CD8-positive, alpha-beta memory T cell (primary cell): Measurements from ENCODE around the gene CLCN5. TPM values are rescaled to one million over a fixed set of nuclear protein-coding genes. Genes with fewer than 3 reads are reported as not detected.

Source experiments
- CTCF ChIA-PET: fragments of 350-600 bp; sonication (Branson Sonifier 250); formaldehyde crosslinking; loops from one replicate; lab custom pipeline; 2021; ENCODE audit warnings: antibody characterized with exemption; lab: Charles Lee
- POLR2A ChIA-PET: fragments of 350-600 bp; sonication (Branson Sonifier 250); formaldehyde crosslinking; loops from one replicate; lab custom pipeline; 2021; ENCODE audit warnings: antibody characterized with exemption; lab: Charles Lee
- DNase-seq, 5 donors: peaks; one replicate each; pipeline versions ENCODE4 v3.0.0 to v3.0.0-alpha.2; 2020 to 2022; ENCODE audit warnings: mixed read lengths in 1 of 5
- H3K27ac ChIP-seq: one replicate; pipeline ENCODE4 v1.7.0; 2013; ENCODE audit warnings: low read depth, mild to moderate bottlenecking, low read length, moderate library complexity
- H3K27me3 ChIP-seq: 2 replicates; pipeline ENCODE4 v1.7.0; 2013; ENCODE audit warnings: low read length, mild to moderate bottlenecking; ENCODE audit not compliant: insufficient read depth, poor library complexity, severe bottlenecking
- H3K36me3 ChIP-seq: 2 replicates; pipeline ENCODE4 v1.7.0; 2013; ENCODE audit warnings: mild to moderate bottlenecking, low read length, moderate library complexity; ENCODE audit not compliant: insufficient read depth
- H3K4me1 ChIP-seq: 2 replicates; pipeline ENCODE4 v1.7.0; 2013; ENCODE audit warnings: mild to moderate bottlenecking, low read length, moderate library complexity; ENCODE audit not compliant: insufficient read depth
- H3K4me3 ChIP-seq: 2 replicates; pipeline ENCODE4 v1.7.0; 2013; ENCODE audit warnings: mild to moderate bottlenecking, low read length
- H3K9me3 ChIP-seq: 2 replicates; pipeline ENCODE4 v1.7.0; 2013; ENCODE audit warnings: mild to moderate bottlenecking, low read length
- H3K27ac Mint-ChIP-seq, 8 donors: one replicate each; pipeline ENCODE4 v1.8.0; 2020 to 2021; ENCODE audit warnings: mixed read lengths in 8 of 8, mild to moderate bottlenecking in 6 of 8, inconsistent platforms in 3 of 8, moderate library complexity in 3 of 8
- H3K27me3 Mint-ChIP-seq, 2 donors: one replicate each; pipeline ENCODE4 v1.8.0; 2020 to 2021; ENCODE audit warnings: mixed read lengths in 2 of 2, mild to moderate bottlenecking in 1 of 2, moderate library complexity in 1 of 2
- H3K36me3 Mint-ChIP-seq, 3 donors: one replicate each; pipeline ENCODE4 v1.8.0; 2020 to 2021; ENCODE audit warnings: mixed read lengths in 3 of 3, inconsistent platforms in 1 of 3, mild to moderate bottlenecking in 1 of 3
- H3K4me1 Mint-ChIP-seq, 3 donors: one replicate each; pipeline ENCODE4 v1.8.0; 2020 to 2021; ENCODE audit warnings: mixed read lengths in 3 of 3, inconsistent platforms in 1 of 3, mild to moderate bottlenecking in 1 of 3
- H3K4me3 Mint-ChIP-seq, 7 donors: one replicate each; pipeline ENCODE4 v1.8.0; 2020 to 2021; ENCODE audit warnings: mixed read lengths in 7 of 7, mild to moderate bottlenecking in 6 of 7, moderate library complexity in 4 of 7, inconsistent platforms in 2 of 7
- H3K9me3 Mint-ChIP-seq, 5 donors: one replicate each; pipeline ENCODE4 v1.8.0; 2020 to 2022; ENCODE audit warnings: mixed read lengths in 5 of 5, mild to moderate bottlenecking in 3 of 5, moderate library complexity in 2 of 5, inconsistent platforms in 1 of 5
- polyA plus RNA-seq: library from polyadenylated mRNA; unstranded; fragments of 300-500 nt; fragmentation: Illumina TruSeq; gene quantifications from one replicate; pipeline ENCODE4 v1.2.3, GENCODE V29; 2021
- total RNA-seq, 2 experiments: library from RNA; stranded (reverse); gene quantifications; one replicate each; pipeline ENCODE4 v1.2.3, GENCODE V29; 2021

The CLCN5 gene
- total and polyA plus RNA-seq, 3 experiments from 2014 or later: 0.63 to 4.0 (median 3.0) TPM

- Histone ChIP-seq H3K4me3 (no peak overlapping the region), H3K4me1 (no peaks in the 10 kb centered on the region), H3K36me3 (no peaks in the 10 kb centered on the region), H3K27me3 (no peaks in the 10 kb centered on the region), H3K27ac (no peak overlapping the region), H3K9me3 (no peaks in the 10 kb centered on the region)
- H3K9me3 Mint-ChIP-seq: no peaks in the 10 kb centered on the region
- H3K4me1 Mint-ChIP-seq: no peaks in the 10 kb centered on the region
- H3K36me3 Mint-ChIP-seq: no peaks in the 10 kb centered on the region
- no peak overlapping the region for H3K27ac Mint-ChIP-seq
- H3K27me3 Mint-ChIP-seq: peaks cover 0 to 7% of the 10 kb centered on the region in 2 donors
- DNase-seq: no peak
- no peak overlapping the region for H3K4me3 Mint-ChIP-seq
- ChIA-PET CTCF (no interaction called here), POLR2A (no interaction called here)
Measured at GRCh38 chrX:49947781-49948180, 25.4 kb downstream of the CLCN5 start.

DNA sequence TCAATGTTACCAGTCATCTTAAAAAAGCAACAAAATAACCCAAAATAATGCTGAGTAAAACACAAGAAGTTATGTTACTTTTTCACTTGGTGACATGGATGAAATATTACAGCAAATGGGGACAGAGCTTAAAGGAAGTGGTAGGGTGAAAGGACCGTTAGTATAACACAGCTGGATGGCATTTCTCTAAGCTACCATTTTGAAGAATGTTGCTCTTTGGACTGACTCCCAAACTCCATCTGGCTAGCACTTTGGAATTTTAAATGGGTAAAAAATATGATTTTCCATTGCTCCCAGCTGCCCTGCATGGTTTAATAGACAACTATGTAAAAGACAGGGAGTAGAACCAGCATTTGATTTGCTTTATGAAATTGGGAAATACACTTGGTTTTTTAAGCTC lies 27.6 kb downstream of the CLCN5 start:
- no peaks in the 10 kb centered on the region for H3K9me3 Mint-ChIP-seq
- no peak overlapping the region for H3K27ac ChIP-seq
- no peak for DNase-seq
- no peaks in the 10 kb centered on the region for H3K9me3 ChIP-seq
- no peaks in the 10 kb centered on the region for H3K36me3 ChIP-seq
- POLR2A ChIA-PET: no interaction called here
- no peak overlapping the region for H3K4me3 ChIP-seq
- peaks cover 0 to 7% of the 10 kb centered on the region in 2 donors for H3K27me3 Mint-ChIP-seq
- no peaks in the 10 kb centered on the region for H3K4me1 ChIP-seq
- H3K4me3 Mint-ChIP-seq: no peak overlapping the region
- H3K27me3 ChIP-seq: no peaks in the 10 kb centered on the region
- CTCF ChIA-PET: no interaction called here
- no peaks in the 10 kb centered on the region for H3K36me3 Mint-ChIP-seq
- H3K27ac Mint-ChIP-seq: no peak overlapping the region
- no peaks in the 10 kb centered on the region for H3K4me1 Mint-ChIP-seq

GRCh38 chrX:49951524-49952193 lies 29.3 kb downstream of the CLCN5 start:
- no peaks in the 10 kb centered on the region for H3K36me3 Mint-ChIP-seq
- ChIA-PET POLR2A (interaction anchor here (0.6 kb wide), 1 partner anchor 43 kb away, joined by 3 read pairs; no protein-coding TSS in a partner anchor), CTCF (no interaction called here)
- H3K4me3 Mint-ChIP-seq: no peak overlapping the region
- H3K9me3 Mint-ChIP-seq: no peaks in the 10 kb centered on the region
- no peak for DNase-seq
- no peak overlapping the region for H3K27ac Mint-ChIP-seq
- peaks cover 0 to 2% of the 10 kb centered on the region in 2 donors for H3K27me3 Mint-ChIP-seq
- Histone ChIP-seq H3K4me1 (no peaks in the 10 kb centered on the region), H3K27me3 (no peaks in the 10 kb centered on the region), H3K27ac (no peak overlapping the region), H3K9me3 (no peaks in the 10 kb centered on the region), H3K4me3 (no peak overlapping the region), H3K36me3 (no peaks in the 10 kb centered on the region)
- H3K4me1 Mint-ChIP-seq: no peaks in the 10 kb centered on the region

DNA sequence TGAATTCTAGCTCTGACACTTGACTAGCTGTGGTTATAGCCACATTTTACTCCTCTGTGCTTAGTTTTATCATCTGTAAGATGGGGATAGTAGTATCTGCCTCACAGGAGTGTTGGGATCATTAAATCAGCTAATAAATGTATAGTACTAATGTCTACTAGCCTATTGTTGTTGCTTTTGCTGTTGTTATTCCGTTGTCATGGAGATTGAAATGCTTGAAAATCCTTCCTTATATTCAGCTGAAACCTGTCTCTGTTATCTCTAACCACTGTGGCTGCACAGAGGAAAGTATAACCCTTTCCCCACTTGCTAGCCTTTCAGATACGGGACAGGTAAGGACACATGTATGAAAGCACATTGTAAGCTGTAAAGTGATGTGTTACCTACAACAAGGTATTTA lies 33.9 kb downstream of the CLCN5 start:
- Histone ChIP-seq H3K4me1 (no peaks in the 10 kb centered on the region), H3K4me3 (no peak overlapping the region), H3K27ac (no peak overlapping the region), H3K9me3 (no peaks in the 10 kb centered on the region), H3K36me3 (no peaks in the 10 kb centered on the region), H3K27me3 (no peaks in the 10 kb centered on the region)
- H3K4me1 Mint-ChIP-seq: no peaks in the 10 kb centered on the region
- CTCF ChIA-PET: no interaction called here
- no peaks in the 10 kb centered on the region for H3K9me3 Mint-ChIP-seq
- H3K27ac Mint-ChIP-seq: no peak overlapping the region
- no peak overlapping the region for H3K4me3 Mint-ChIP-seq
- H3K36me3 Mint-ChIP-seq: no peaks in the 10 kb centered on the region
- POLR2A ChIA-PET: no interaction called here
- no peaks in the 10 kb centered on the region for H3K27me3 Mint-ChIP-seq
- no peak for DNase-seq

- no peaks in the 10 kb centered on the region for H3K4me1 ChIP-seq
- Mint-ChIP-seq H3K36me3 (no peaks in the 10 kb centered on the region), H3K4me1 (no peaks in the 10 kb centered on the region), H3K27me3 (peaks cover 0 to 5% of the 10 kb centered on the region in 2 donors), H3K4me3 (no peak overlapping the region), H3K27ac (no peak overlapping the region), H3K9me3 (no peaks in the 10 kb centered on the region)
- ChIA-PET POLR2A (no interaction called here), CTCF (no interaction called here)
- H3K9me3 ChIP-seq: no peaks in the 10 kb centered on the region
- H3K36me3 ChIP-seq: no peaks in the 10 kb centered on the region
- no peaks in the 10 kb centered on the region for H3K27me3 ChIP-seq
- H3K27ac ChIP-seq: no peak overlapping the region
- no peak overlapping the region for H3K4me3 ChIP-seq
- no peak for DNase-seq
Measured at GRCh38 chrX:49958727-49959485, 36.5 kb downstream of the CLCN5 start.

DNA sequence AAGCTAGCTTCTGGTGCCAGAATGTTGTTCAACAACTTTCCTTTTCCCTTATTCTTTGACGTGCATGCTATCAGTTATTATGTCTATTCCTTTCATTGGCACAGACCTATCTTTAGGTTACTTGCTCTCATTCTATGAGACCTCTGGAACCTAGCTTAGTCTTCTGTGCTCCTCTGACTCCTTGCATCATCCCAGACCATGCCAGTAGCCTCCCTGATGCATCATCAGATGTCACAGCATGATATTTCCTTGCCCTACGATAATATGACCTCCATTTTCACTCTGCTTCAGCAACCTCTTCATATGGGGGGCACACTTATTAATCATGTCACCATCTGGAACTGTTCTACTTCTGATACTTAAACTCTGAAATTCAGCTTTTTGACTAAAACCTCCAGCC lies 37.2 kb downstream of the CLCN5 start:
- H3K4me3 ChIP-seq: no peak overlapping the region
- Mint-ChIP-seq H3K27ac (no peak overlapping the region), H3K27me3 (peaks cover 0 to 5% of the 10 kb centered on the region in 2 donors), H3K36me3 (no peaks in the 10 kb centered on the region), H3K4me3 (no peak overlapping the region), H3K9me3 (no peaks in the 10 kb centered on the region), H3K4me1 (no peaks in the 10 kb centered on the region)
- no peaks in the 10 kb centered on the region for H3K36me3 ChIP-seq
- no peak overlapping the region for H3K27ac ChIP-seq
- DNase-seq: no peak
- POLR2A ChIA-PET: no interaction called here
- CTCF ChIA-PET: no interaction called here
- no peaks in the 10 kb centered on the region for H3K4me1 ChIP-seq
- H3K9me3 ChIP-seq: no peaks in the 10 kb centered on the region
- H3K27me3 ChIP-seq: no peaks in the 10 kb centered on the region

DNA sequence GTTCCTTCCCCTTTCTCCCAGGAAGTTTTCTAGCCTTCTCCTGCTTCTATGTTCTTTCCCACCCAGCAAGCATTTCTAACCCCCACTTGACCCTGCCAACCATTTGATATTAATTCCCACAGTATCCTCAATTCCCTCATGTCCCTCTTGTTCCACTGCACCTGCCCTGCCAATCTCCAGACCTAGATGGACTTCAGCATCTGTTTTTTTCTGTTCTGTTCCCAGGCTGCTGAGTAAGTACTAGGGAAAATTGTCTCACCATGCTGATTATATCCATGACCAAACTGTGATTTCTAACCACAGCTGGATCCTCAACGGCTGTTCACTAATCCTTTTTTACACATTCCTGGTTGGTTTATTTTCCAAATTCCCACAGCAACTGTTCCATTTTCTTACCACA lies 37.7 kb downstream of the CLCN5 start:
- H3K27ac Mint-ChIP-seq: no peak overlapping the region

GRCh38 chrX:49970674-49971073 lies 48.3 kb downstream of the CLCN5 start:
- H3K4me3 Mint-ChIP-seq: no peak overlapping the region
- Histone ChIP-seq H3K27me3 (no peaks in the 10 kb centered on the region), H3K4me3 (no peak overlapping the region), H3K36me3 (no peaks in the 10 kb centered on the region), H3K27ac (no peak overlapping the region), H3K9me3 (no peaks in the 10 kb centered on the region), H3K4me1 (no peaks in the 10 kb centered on the region)
- peaks cover 0 to 3% of the 10 kb centered on the region in 2 donors for H3K27me3 Mint-ChIP-seq
- H3K36me3 Mint-ChIP-seq: no peaks in the 10 kb centered on the region
- H3K27ac Mint-ChIP-seq: no peak overlapping the region
- H3K9me3 Mint-ChIP-seq: no peaks in the 10 kb centered on the region
- ChIA-PET CTCF (no interaction called here), POLR2A (no interaction called here)
- H3K4me1 Mint-ChIP-seq: no peaks in the 10 kb centered on the region
- DNase-seq: no peak

More for the DNA sequence above, 37.7 kb downstream of the CLCN5 start:
- no peak for DNase-seq
- Mint-ChIP-seq H3K4me3 (no peak overlapping the region), H3K36me3 (no peaks in the 10 kb centered on the region), H3K9me3 (no peaks in the 10 kb centered on the region), H3K4me1 (no peaks in the 10 kb centered on the region), H3K27me3 (peaks cover 0 to 5% of the 10 kb centered on the region in 2 donors)
- H3K4me3 ChIP-seq: no peak overlapping the region
- no peak overlapping the region for H3K27ac ChIP-seq
- POLR2A ChIA-PET: no interaction called here
- CTCF ChIA-PET: no interaction called here
- no peaks in the 10 kb centered on the region for H3K9me3 ChIP-seq
- no peaks in the 10 kb centered on the region for H3K4me1 ChIP-seq
- no peaks in the 10 kb centered on the region for H3K36me3 ChIP-seq
- no peaks in the 10 kb centered on the region for H3K27me3 ChIP-seq
